GM19397 (cell line): ENCODE measurements around the gene HS1BP3.

Experiments used
- ATAC-seq: cut with Tn5 transposase; IDR thresholded peaks from one replicate; pipeline ENCODE4 v1.9.1; 2021; ENCODE audit warnings: mild to moderate bottlenecking, moderate library complexity; ENCODE audit not compliant: unreplicated experiment

Gene HS1BP3, protein sequence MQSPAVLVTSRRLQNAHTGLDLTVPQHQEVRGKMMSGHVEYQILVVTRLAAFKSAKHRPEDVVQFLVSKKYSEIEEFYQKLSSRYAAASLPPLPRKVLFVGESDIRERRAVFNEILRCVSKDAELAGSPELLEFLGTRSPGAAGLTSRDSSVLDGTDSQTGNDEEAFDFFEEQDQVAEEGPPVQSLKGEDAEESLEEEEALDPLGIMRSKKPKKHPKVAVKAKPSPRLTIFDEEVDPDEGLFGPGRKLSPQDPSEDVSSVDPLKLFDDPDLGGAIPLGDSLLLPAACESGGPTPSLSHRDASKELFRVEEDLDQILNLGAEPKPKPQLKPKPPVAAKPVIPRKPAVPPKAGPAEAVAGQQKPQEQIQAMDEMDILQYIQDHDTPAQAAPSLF

GRCh38 chr2:20650877-20651730, at the start of gene HS1BP3:
TSS of gene HS1BP3 (minus strand) at chr2:20651098. CDS start at chr2:20651063, 35 bp downstream.
- ATAC-seq: peak; percentile 97

GRCh38 chr2:20698916-20699613, 48.2 kb upstream of the HS1BP3 start:
- no peak for ATAC-seq

- ATAC-seq: no peak
These were observed 46.5 kb upstream of the HS1BP3 start for GRCh38 chr2:20697322-20697934.

GRCh38 chr2:20696366-20696765, 45.5 kb upstream of the HS1BP3 start:
- no peak for ATAC-seq

- ATAC-seq: no peak
These were observed 42.4 kb upstream of the HS1BP3 start for GRCh38 chr2:20693317-20693716.

- ATAC-seq: no peak
These were observed 41.2 kb upstream of the HS1BP3 start for GRCh38 chr2:20692081-20692480.

- no peak for ATAC-seq
These were observed 40.3 kb upstream of the HS1BP3 start for GRCh38 chr2:20691076-20691734.

DNA sequence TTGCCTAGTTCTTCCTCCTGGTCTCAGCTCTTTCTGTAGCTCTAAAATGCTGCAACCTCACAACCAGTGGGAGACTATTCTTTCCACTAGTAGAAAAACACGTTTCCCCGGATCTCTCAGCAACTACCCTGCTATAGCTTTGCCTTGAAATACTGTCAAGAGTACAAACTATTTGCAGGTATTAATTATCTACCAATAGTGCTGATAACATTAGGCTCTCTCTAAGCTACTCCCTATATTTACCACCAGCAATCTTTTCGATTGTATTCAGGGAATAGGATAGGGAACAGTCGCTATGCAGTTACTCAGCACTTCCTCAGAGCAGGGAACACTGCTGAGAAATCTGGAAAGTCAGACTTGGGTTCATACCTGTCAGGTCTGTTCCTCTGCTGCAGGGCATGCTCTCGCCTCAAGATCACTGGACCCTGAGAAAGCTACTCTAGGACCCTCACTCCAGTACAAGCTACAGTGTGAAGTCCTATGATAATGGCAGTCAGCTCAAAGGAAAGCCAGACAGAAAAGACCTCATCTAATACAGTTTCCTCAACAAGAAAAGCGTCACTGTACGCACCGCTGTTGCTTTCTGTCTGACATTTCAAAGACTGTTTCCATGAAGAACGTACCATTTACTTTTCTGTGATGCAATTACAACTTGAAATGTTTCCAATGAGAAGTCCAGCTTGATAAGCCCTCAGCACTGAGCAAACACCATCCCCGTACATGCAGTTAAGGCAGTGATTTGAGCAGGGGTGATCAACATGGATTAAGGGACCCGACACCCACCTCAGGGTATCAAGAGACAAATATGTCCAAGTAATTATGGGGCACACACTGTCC, 38.7 kb upstream of the HS1BP3 start:
- ATAC-seq: no peak

DNA sequence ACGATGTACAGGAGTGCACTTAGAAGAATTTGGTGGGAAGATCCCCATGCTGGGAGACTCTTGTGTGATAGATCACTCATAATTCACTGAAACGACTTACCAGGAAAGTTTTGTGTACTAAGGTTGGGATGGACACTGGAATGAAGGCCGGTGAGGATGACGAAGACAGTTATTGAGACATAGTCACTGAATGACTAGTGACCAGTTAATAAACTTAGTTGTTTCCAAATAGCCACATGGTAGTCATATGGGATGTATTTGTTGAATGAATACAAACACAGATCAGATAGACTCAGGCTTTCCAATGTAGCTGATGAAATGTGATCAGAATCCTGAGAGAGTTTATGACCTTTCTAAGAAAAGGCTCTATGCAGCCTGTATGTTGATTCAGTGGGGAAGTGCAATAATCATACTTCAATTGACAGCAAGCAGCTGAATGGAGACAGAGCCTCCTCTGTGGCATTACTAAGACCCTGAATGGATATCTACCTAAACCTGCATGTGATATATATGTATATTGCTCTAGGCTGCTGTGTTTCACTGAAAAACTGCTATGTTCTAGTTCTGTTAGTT, 36.4 kb upstream of the HS1BP3 start:
- no peak for ATAC-seq

GRCh38 chr2:20684581-20685063, 33.7 kb upstream of the HS1BP3 start:
- no peak for ATAC-seq

- no peak for ATAC-seq
These were observed 31.4 kb upstream of the HS1BP3 start for GRCh38 chr2:20682167-20682920.

DNA sequence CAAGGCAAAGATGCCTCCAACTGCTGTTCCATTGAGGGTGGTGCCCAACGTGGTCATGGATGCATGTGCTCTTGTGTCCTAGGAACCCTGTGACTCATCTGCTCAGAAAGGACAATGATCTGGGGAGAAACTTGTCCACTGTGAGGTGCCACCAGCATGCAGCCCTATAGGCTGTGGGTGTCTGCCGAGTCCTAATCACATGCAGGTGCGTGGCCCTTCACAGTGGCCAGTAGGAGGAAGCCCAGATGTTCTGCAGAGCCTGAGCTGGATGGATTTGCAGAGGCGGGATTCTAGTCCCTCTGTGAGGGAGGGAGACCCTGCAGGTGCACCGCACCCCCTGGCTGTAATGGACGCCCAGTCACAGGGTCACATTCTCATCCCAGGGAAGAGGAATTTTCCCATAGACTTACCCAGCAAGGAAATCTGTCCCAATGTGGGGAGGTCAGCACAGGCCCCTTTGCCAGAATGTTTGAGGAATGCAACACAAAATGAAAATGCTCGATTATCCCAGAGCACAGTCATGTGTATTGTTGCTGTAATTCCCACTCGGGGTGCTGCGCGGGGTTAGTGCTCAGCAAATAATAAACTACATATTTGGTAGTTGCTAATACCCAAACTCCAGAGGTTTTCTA, 30.0 kb upstream of the HS1BP3 start:
- ATAC-seq: no peak

DNA sequence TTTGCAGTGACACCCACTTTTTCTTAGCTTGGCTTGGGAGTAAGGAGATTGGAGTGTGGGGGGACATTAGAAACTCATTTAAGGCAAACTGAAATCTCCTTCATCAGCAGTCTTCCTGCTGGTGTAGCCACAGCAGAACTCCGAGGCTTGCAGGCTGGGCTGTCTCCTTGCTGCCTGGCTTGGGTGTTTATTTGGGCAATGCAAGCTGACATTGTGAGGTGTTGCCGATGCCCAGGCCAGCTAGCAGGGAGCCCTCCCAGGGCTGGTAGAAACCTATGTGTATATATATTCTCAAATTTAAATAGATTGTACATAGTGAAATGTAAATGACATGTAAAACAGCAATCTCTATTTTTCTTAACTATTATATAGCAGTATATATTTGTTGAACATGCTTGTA, 27.9 kb upstream of the HS1BP3 start:
- ATAC-seq: no peak

GRCh38 chr2:20678086-20678395, 27.1 kb upstream of the HS1BP3 start:
- no peak for ATAC-seq

DNA sequence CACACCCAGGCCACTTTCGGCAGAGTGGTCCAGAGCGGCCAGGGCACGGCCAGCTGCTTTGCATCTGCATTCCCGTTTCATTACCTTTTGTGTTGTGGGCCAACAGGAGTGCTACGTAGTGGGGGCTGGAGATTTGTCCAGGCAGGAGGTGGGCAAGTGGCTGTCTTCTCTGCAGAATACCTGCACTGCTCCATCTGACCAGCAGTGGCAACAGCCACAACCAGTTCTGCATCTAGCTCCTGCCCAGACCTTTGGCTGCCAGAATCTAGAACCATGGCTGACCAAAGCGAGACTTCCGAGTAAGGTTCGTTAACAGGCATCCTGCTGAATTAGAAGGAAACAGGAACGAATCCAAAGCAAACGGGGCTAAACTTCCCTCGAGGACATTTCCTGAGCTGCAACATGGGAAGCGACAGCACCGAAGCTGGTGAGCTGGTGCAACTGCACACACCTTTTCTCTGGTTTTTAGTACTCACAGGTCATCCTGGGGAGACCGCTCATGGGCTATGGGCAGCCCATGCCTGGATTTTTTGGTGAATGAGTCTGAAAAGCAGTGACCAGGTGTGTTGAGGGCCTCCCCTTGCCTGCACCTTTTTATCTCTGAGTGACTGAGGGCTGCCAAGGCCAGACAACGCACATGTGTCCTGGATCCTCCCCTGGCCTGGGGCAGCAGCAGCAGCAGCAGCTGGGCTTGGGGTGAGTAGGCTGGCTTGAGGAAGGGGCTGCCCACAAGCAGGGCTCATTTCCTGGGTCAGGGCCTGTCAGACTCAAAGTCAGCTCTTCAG, 26.6 kb upstream of the HS1BP3 start:
- peak; percentile 26 for ATAC-seq

DNA sequence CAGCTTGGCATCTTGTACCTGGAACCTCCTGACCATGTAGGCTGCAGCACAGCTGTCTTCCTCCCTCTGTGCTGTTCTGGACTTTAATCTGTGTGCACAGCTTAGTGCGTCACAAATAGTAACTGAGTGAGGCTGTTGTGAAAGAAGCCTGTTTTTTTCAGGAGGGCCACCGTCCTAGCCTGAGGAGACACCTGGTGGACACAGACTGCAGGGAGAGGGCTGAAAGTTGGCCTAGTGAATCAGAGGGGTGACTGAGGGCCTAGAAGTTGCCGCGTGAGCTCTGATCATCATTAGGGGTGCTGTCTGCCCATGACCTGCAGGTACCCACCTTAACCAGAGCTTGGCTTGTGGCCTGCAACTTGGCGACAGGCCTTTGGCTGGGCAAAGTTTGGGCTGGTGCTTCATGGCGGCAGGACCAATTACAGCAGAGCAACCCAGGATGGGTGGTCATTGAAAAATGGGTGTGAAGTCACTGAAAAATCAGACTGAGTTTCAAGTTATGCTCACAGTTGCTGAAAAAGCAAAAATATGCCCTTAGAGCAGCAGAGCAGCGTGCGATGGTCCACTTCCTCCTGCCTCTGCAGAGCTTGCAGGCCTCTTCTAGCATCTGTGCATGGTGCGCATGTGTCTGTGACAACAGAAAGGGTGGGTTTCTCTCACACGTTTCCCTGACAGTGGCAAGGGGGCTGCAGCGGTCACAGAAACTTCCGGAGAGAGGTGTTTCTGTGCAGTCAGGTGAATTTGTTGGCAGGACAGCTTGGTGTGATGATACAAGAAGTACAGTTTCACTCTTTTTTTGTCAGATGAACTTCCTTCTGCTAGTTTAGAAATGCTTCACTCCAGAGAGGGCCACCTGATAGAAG, 25.7 kb upstream of the HS1BP3 start:
- ATAC-seq: peak; percentile 41
